HG03064 (cell line): Measurements from ENCODE around the gene CDRT4.

Experiments used
- ATAC-seq: cut with Tn5 transposase; IDR thresholded peaks from one replicate; pipeline ENCODE4 v1.9.1; 2021; ENCODE audit warnings: low read depth; ENCODE audit not compliant: unreplicated experiment

The CDRT4 gene

DNA sequence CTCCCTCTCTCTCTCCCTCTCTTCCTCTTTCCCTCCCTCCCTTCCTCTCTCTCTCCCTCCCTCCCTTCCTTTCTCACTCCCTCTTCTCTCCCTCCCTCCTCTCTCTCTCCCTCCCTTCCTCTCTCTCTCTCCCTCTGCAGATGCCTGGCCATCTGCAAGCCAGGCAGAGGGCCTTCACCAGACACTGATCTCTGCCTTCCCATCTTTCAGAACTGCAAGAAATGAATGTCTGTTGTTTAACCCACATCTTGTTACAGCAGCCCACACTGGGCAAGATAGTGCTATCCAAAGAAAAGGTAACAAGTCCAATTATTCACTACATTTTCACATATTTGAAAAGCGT lies 26.2 kb upstream of the CDRT4 start:
- no peak for ATAC-seq

DNA sequence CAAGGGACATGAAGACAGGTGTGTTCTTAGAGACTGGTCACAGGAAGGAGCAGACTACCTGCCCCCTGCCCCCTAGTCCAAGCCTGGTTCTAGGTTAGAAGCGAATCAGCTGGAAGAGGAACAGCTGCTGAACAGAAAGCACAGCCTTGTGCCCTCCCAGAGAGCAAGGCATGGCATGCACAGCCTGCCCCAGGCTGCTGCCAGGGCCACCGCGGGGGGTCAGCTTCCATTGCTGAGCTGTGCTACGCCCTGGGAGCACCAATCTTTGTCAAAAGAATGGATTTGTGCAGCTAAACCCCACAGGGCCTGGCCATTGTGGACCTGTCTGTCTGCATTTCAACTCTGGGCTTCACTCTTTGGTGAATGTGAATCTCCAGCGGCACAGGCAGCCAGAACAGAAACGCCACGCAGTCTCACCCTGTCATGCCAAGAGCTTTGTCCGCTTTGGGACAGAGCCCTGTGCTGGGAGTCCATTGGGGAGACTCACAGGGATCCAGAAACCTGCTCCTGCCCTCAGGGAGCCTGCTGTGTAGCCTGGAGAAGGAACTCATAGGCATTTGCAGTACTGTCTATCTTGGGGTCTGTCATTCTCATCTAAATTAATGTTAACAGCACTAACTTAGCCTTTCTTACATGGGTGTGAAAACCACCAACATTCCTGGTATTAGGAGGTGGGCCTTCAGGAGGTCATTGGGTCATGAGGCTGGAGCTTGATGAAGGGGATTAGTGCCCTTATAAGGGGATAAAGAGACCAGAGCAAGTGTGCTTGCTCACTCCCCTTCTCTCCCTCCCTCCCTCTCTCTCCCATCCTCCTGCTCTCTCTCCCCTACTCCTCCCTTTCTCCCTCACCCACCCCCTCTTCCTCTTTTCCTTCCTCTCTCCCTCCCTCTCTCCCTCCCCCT lies 25.6 kb upstream of the CDRT4 start:
- ATAC-seq: no peak

DNA sequence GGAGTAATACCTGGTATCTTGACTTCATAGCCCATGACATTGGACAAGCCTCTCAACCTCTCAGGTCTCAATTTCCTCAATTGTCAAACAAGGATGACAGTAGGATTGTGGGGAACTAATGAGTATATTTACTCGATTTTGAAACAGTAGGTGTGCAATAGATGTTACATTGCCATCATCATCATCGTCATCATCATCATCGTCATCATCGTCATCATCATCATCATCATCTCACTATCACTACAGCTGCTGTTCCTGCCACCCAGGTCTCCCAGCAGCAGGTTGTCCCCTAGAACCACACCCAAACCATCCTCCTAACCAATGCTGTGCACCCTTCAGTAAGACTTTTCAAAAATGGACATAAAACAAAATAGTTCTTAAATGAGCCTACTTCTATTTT lies 24.8 kb upstream of the CDRT4 start:
- no peak for ATAC-seq

DNA sequence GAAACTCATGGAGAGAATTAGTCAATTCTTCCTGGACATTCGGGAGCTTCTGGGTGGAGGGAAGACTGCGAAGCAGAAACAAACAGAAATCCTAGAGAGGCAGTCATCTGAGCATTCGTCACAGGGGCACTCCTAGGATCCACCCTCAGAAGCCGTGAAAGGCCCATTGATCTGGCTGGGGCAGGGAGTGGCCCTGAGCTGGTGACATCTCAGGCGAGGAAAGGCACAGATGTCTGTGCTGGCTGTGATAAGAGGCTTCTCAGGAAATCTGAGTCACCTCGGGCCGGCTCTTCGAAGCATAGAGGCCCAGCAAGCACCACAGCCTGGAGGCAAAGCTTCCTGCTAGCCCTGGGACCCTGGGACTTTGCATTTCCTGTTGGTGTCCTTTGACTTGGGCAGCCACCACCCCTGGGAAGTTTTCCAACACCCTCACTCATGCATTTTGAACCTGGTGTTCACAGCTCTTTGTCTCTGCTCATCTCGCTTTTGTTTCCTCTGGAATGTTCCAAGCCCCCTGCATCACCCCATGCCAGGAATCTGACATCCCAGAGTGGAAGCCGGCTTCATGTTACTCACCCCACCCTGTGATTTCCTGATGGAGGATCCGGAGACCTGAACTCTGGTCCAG lies 23.3 kb upstream of the CDRT4 start:
- no peak for ATAC-seq

DNA sequence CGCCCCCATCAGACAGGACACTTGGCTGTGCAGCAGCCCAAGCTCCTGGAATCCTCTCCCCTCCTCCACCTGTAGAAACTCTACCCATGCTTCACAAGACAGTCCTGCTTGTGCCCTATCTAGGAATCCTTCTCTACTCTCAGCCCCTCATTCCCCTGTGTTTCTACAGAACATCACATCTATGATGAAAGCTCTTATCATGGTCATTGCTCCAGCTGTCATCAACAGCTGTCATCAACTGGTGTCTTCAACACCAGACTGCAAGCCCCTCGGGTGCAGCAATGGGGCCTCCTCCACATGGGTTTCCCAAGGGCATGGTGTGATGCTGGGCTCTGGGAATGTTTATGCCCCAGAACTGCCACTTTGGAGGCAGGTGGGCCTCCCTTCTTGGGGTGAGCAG lies 21.1 kb upstream of the CDRT4 start:
- no peak for ATAC-seq

DNA sequence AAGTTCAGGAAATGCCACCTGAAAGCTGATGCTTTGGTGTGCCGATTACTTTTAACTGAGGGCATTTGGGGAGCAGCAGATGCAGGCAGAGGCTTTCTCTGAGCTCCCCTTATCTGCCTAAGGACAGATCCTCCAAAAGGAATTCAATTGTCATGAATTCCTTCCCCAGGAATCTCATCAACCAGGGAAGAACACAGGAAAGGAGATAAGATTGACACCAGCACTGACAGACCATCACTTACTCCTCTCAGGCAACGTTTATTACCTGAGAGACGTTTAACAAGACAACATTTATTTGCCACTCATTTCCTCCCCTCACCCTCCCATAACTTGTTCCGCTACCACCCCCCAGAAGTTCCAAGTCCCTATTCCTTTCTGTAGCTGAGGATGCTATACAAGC lies 17.6 kb upstream of the CDRT4 start:
- ATAC-seq: no peak

DNA sequence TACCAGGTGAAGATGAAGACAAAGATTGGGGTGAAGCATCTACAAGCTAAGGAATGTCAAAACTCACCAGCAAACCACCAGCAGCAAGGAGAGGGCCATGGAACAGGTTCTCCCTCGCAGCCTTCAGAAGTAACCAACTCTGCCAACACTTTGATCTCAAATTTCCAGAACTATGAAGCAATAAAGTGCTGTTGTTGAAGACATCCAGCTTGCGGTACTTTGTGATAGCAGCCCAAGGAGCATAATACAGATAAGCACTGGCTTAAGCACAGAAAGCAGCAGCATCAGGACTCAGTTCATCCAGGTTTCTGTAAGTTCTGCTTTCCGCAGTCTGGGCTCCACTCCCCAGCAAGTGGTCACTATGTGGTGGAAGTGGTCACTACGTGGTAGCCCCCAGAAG lies 16.0 kb upstream of the CDRT4 start:
- ATAC-seq: no peak

DNA sequence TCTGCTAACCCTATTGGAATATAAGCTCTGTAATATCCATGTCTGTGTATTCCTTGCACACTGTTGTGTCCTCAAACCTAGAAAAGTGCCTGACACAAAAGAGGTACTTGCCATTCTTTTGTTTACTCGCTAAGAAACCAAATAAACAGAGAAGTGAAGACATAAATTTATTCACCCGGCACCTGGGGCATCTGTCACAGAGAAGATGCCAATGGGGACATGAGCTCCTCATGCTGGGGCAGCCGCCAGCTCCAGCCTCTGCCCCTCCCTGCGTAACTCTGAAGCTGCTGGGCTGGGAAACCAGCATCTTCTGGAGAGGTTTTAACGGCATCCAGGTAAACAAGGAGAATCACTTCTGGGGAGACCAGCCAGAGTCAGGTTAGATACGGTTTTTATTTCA lies 15.1 kb upstream of the CDRT4 start:
- no peak for ATAC-seq

DNA sequence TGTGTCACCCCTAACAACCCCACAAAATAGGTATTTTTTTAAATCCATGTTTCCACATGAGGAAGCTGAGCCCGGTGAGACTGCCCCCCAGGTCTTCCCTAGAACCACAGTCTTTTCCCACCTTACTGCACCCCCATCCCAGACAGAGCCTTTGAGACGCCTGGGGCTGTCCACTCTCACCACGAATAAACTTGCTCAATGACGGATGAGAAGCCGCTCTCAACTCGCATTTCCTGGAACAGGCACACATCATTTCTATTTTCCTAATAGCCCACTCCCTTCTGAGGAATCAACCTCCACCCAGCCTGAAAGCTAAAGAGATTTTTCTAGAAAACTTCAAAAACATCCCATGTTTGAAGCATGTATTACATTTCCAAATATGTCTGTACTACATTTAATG lies 14.1 kb upstream of the CDRT4 start:
- ATAC-seq: no peak

DNA sequence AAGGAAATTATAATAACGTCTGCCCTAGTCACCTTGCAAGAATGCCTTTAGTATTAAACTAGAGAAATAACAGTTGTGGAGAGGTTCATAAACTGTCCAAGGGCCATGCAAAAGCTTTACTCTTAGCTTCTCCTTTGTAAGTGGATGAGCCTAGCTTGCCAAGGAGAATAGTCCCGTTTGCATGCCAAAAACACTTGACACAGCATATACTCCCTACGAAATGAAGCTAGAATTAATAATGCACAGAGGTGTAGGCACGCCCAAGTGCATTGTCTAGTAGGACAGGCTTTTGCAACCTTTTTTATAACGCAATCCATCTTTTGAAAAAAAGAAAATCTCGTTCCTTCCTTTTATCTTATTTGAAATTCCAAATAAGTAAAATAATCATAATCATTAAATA lies 12.8 kb upstream of the CDRT4 start:
- no peak for ATAC-seq

DNA sequence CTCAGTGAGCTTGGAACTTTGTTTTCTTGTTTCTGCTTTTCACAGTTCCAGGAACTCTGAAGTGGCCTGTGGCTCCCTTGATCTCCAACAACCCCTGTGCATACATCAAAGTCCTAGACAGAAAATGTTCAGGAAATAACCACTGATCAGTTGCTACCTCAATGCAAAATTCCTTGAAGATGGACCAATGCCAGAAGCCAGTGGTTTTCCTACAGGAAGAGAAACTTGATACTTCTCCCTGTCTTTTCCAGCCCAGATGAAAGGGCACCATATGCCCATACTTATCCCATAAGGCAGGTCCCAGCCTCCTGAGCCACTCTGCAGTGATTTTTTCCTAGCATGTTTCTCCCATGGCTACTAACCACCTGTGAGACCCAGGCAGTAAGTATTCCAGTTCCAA lies 12.3 kb upstream of the CDRT4 start:
- no peak for ATAC-seq

DNA sequence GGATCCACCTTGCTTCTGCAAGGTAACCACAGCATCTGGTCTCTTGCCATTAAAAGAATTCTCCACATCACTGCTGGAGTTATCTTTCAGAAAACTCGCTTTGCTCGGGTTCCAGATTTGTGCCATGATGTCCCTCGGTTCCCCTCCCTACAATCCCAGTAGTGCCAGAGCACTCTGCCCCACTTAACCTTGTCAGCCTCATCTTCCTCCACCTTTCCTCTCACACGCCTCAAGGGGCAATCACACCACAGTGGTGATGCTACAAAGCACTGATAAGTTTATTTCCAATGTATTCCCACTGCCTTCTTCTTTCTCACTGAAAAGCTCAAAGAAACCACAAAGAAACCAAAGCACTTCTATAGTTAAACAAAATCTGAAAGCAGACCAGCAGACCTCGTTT lies 11.4 kb upstream of the CDRT4 start:
- ATAC-seq: no peak

DNA sequence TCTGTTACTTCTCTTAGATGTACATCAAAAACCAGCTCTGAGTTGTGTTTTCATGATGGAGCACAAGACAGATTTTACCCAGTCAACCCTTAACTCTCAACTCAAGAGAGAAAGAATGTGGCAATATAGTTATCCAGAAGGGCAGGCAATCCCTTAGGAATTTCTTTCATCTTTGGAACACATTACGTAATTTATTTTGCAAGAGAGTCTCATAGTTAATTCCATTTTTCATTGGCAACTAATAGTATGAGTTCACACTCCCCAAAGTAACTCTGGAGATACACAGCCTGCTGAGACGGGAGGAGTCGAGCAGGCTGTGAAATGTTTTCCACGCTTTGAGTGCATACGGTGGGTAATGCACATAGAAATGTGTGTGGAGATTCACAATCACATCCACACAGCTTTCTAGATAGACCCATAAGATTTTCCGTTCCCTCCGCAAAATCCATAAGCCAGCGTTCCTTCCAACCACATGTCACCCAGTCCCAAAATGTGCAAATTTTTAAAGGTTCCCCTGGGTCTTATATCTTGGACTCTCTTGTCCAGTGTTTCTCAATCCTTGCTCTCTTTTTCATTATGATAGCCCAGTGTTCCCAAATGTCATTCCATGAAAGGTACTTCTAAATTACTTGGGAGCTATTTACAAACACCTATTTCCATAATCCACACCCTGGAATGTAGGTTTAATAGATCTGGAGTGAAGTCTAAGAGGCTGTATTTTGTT lies 8.4 kb upstream of the CDRT4 start:
- no peak for ATAC-seq

DNA sequence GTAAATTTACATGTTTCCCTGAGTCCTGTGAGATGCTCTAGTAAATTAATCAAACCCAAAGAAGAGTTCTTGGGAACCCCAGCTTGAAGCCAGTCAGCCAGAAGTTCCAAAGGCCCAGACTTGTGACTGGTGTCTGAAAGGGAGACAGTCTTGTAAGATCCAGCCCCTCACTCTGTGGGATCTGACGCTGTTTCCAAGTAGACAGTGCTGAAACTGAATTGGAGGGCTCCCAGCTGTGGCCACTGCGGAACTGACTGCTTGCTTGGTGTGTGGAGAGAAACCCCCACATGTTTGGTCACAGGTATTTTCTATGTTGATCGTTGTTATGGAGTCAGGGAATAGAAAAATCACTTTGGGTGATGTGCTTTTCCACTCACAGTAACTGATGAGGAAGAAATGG lies 5.5 kb upstream of the CDRT4 start:
- ATAC-seq: no peak

DNA sequence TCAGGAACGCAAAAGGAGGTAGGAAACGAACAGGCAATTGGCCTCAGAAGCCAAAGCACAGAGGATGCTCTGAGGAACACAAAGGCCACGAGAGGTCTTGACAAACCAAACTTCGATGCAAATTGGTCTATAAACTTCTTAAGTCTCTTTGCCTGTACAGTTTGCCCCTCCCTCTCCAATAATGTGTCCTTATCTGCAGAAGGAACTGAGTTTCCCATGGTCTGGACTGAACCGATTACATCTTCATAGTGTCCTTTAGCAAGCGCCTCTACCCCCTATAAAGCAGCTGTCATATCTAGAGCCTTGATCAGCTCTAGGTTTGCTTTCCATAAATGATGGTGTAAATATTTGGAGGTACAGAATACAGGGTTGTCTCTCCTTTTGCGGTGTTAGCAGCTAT lies 3.1 kb upstream of the CDRT4 start:
- ATAC-seq: no peak

DNA sequence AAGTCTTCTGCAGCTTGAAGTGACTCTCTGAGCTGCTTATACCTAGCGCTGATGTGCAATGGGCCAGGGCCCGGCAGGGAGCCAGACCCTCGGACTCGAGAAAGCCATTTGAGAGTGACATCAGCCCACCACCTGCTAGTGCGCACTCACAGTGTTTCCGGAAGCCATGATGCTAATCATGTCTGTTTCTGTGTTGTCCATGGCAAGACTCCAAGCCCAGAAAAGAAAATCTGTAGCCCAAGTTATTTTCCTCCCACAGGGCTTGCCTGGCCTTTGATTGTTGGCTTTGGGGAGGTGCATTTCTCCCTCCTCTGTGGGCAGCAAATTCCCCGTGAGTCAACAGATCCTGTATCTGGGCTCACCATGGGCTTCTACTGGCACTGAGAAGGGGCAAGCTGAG lies 1.8 kb upstream of the CDRT4 start:
- no peak for ATAC-seq

DNA sequence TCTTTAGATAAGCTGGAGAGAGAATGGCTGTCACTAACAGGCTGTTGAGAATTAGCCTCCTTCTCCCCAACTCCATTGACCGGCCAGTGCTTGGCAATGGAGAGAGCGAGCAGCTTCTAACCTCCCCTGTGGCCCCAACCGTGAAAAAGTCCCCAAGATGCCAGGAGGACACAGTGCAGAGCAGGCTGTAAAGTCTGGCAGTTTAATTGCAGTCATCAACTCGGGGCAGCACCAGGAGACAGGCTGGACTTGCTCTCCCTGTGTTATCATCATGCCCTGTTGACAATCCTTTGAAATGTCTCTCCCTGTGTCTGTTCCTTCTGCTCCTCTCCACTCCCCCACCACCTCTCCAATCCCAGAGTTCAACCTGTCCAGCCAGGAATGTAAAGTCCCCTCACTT lies 705 bp upstream of the CDRT4 start:
- no peak for ATAC-seq

DNA sequence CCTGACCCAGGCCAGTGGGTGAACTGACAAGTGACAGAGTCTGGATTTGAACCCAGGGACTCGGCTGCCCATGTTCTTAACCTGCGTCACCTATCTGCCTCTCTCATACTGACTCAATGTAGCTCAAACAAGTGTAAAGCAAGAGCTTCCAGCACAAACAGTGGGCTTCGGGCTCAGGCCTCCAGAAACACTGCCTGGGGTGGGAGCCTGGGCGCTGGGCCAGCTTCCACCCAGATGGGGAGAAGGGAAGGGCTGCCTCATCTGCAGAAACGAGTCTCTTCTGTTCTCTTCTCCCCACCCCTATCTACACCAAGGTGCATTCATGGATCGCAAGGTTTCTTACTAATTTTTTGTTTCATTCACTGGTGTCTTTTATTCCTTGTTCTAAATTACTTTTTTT lies 1.3 kb downstream of the CDRT4 start:
- no peak for ATAC-seq

DNA sequence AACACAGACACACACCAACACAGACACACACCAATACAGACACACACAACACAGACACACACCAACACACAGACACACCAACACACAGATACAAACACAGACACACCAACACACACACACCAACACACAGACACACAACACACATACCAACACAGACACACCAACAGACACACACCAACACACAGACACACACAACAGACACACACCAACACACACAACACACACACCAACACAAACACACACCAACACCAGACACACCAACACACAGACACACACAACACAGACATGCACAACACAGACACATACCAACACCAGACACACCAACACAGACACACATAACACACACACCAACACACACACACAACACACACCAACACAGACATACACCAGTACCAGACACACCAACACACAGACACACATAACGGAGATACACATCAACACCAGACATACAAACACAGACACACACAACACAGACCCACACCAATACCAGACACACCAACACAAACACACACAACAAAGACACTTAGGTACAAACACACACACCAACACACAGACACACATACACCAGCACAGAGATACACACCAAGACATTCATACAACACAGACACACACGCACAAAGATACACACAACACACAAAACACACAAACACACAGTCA lies 2.2 kb downstream of the CDRT4 start:
- ATAC-seq: no peak

DNA sequence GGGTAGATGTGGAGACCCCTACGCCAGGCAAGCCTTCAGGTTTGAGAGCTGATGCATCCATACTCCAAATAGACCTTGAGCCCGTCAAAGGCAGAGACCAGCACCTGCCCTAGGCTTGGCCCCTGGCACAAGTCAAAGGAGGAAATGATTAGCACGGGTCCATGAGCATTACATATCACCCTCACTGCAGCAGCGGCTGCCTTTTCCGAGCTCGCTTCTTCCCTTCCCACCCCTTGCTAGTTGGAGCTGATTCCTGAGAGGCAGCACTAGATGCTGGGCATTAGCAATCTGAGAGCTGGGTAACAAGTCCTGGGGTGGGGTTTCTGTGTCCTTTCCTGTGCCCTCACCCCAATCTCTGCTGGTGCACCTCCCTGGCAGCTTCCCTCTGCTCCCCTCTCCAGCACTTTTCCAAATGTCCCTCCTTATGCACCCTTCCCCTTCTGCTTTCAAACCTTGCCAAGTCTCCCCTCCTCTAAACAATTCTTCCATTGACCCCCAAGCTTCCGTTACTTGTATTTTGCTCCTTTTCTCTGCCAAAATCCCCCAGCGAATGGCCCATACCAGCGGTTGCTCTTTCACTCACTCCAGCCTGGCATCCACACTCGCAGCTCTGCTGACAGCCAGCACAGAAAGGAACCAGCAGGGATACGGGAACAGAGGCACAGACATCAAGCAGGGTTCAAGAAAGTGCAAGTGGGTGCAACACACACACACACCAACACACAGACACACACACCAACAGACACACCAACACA lies 3.0 kb downstream of the CDRT4 start:
- ATAC-seq: no peak
